D721Med (cell line): Measurements from ENCODE around the gene CCDC197.

Experiments used
- DNase-seq: peaks from one replicate; pipeline ENCODE4 v3.0.0; 2011; ENCODE audit warnings: low spot score; ENCODE audit not compliant: insufficient read length
- FAIRE-seq: peaks from 2 replicates; lab custom pipeline; 2011; peaks lifted over from hg19 to GRCh38; lab: Jason Lieb, UNC
- TF ChIP-seq, protein P1 (sequence below): IDR thresholded peaks from 2 replicates; pipeline ENCODE4 v1.5.1; 2012; ENCODE audit warnings: mild to moderate bottlenecking, control low read depth; ENCODE audit not compliant: insufficient read depth; ENCODE audit errors: missing control alignments

The CCDC197 gene

GRCh38 chr14:93973607-93974006 is 23.5 kb upstream of the CCDC197 start:
- FAIRE-seq (no peak), DNase-seq (no peak)
- TF ChIP-seq, protein P1, sequence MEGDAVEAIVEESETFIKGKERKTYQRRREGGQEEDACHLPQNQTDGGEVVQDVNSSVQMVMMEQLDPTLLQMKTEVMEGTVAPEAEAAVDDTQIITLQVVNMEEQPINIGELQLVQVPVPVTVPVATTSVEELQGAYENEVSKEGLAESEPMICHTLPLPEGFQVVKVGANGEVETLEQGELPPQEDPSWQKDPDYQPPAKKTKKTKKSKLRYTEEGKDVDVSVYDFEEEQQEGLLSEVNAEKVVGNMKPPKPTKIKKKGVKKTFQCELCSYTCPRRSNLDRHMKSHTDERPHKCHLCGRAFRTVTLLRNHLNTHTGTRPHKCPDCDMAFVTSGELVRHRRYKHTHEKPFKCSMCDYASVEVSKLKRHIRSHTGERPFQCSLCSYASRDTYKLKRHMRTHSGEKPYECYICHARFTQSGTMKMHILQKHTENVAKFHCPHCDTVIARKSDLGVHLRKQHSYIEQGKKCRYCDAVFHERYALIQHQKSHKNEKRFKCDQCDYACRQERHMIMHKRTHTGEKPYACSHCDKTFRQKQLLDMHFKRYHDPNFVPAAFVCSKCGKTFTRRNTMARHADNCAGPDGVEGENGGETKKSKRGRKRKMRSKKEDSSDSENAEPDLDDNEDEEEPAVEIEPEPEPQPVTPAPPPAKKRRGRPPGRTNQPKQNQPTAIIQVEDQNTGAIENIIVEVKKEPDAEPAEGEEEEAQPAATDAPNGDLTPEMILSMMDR, result no peak

DNA sequence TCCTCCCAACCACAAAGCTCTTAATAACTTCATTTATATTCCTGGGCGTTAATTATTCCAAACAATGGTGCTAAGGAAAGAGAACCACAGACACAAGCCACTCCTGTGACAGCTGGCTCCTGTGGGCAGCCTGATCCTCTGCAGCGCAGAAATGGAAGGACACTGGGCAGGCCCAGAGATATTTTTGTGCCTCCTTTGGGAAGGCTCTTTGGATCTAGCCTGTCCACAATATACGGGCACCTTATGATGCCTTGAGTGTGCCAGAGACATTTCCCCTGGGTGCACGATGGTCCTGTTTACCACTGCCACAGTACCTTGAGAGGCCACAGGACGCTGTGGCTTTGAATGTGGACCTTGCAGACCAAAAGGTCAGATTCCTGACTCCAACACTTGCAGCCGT is 22.8 kb upstream of the CCDC197 start:
- no peak for FAIRE-seq
- DNase-seq, result no peak
- TF ChIP-seq, protein P1, result no peak

DNA sequence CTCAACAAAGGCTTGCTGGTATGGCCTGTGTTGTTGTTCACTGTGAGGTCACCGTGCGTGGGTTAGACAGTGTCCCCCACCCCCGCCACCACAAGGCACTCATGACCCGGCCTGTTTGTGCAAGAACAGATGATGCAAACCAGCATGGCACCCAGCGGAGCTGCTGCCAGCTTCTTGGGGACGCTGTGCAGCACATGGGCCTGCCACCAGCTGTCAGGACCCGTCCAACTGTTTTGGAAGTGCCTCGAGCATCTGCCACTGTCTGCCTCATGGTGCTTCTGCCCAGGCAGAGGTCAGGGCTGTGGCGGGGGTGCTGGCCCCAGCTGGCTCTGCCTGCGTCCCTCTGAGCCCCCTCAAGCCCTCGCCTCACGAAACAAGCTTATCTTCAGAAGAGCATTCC is 22.3 kb upstream of the CCDC197 start:
- TF ChIP-seq, protein P1, result no peak
- FAIRE-seq (no peak), DNase-seq (no peak)

DNA sequence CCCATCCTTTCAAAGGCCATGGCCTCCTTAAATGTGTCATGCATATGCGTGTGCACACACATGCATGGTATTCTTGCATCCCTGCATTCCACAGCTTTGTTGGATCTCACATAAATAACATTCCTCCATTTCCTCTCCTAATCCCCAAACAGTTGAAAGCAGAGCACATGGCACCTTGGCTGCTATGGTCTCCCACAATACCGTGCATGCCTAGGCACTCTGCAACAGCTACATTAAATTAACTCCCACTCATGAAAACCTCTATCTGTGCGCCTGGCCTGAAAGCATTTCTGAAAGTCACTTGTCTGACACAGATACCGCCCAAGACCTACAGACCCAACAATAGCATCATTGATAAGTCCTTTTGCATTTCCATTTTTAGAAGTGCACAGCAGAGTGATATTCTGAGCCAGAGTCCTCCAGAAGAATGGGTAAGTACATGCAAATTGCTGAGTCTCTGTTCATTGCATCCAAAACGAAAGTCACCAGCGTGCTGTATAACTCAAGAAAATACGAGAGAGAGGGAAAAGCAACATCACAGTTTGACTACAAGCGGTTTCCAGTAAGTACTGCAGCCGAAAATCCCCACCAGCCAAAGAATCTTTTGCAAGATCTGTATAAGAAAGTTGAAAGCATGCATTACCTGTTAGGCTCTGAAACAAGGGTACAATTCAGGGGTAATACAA is 21.2 kb upstream of the CCDC197 start:
- TF ChIP-seq, protein P1, result no peak
- DNase-seq (no peak), FAIRE-seq (no peak)

- no peak for DNase-seq
- TF ChIP-seq, protein P1, result no peak
- FAIRE-seq, result no peak
Observed at GRCh38 chr14:93976477-93977057, 20.5 kb upstream of the CCDC197 start, which contains the start of gene ASB2. ASB2 (minus strand) TSS chr14:93976570; CDS start chr14:93964539, 12,031 bp downstream.

DNA sequence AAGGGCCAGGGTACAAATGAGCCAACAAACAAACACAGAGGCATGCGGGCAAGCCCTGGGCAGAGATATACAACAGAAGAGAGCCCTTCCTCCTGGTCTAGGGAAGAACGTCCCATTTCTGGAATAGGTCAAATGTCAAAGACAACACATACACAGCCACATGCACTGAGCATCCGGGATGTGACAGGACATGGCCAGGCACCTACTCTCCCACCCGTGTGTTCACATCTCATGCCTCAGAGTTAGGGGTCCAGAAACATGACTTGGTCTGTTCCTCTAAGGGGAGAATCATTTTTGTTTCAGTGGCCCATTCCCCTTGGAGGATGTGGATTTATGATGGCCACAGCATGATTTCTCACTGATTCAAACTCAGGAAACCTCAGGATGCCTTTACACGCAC is 19.9 kb upstream of the CCDC197 start:
- TF ChIP-seq, protein P1, result no peak
- DNase-seq (no peak), FAIRE-seq (no peak)

DNA sequence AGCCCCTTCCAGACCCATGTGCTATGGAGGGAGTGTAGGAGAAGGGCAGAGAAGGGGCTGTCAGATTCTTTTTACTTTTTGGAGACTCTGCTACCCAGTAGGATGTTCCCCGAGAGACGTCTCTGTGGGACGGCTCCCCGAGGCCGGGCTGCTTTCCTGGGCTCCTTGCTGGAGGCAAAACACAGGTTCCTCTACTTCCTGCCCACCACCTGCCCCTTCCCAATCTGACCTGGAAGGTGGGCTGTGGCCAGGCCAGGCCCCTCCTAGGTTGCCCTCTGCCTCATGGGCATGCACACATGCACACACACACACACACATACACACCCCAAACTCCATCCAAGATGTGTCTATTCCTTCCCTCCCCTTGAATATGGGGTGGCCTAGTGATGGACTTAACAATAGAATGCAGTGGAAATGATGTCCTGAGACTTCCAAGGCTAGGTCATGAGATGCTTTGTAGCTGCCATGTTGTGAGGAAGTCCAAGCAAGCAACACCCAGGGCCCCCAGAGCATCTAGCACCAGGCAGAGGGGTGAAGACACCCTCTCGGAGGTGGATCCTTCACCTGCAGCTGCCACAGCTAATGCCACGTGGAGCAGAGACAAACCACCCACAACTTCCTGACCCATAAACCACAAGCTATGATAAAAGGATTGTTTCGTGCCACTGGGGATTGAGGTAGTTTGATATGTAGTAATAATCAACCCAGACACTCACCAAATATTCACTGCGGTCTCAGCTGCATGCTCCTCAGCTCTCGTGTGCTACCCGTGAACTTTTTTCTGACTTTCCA is 19.1 kb upstream of the CCDC197 start:
- TF ChIP-seq, protein P1, result no peak
- DNase-seq (no peak), FAIRE-seq (no peak)
